ENCODE data around the gene LAPTM5.
A peak's percentile ranks its signal among the peaks of the same experiment; 100 is the strongest.

LAPTM5 gene

DNA sequence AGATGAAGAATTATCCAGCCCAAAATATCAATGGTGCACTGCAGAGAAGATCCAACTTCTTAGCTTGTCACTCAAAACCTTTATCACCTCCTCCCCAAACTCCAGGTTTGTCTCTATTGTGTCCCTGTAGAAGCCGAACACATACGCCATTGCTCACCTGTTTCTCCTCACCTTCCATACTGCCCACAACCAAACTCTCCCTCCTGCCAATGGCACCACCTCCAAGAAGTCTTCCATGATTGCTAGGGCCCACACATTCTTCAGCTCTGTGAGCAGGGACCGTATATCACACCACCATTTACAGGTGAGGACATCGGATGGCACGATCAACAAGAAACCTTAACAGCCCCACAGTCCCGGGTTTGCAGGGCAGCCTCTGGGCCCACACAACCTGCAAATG is 2.2 kb downstream of the LAPTM5 start:
- DNase-seq = no peak

DNA sequence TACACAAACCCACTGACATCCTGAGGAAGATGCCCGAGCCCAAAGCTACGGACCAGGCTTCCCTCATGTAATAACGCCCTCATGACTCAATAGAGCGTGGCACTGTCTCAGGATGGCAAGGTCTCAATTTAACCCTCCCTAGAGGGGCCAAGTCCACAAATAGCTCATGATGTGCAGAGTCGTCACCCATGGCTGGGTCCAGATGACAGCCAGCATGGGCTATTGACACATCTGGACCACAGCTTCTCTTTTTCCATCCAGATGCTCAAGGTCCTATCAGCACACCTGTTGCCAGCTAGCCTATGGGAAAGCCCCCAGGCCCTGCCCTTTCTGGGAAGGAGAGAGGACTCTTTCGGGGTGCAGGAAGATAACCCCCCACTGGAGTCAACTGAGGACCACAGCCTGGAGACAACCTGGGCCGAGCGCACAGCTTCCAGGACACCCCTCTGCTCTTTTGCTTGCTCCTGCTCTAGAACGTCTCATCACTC is 2.8 kb downstream of the LAPTM5 start:
- DNase-seq = no peak

DNA sequence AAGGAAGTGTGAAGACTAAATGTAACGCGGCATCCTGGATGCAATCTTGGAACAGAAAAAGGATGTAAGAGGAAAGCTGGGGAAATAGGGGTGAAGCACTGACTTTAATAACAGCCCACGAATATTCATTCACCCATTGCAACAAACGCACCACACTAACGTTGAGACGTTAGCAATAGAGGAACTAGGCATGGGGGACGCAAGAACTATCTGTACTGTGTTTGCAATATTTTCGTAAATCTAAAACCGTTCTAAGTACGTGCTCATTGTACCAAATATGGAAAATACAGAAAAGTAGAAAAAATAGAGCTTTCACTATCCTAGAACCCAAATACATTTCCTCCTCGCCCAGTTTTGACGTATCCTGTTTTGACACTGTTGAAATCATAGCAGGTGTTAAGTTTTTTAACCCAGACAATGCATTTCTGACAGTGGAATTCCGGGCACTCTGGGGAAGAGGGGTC is 3.9 kb downstream of the LAPTM5 start:
- no peak for DNase-seq

DNA sequence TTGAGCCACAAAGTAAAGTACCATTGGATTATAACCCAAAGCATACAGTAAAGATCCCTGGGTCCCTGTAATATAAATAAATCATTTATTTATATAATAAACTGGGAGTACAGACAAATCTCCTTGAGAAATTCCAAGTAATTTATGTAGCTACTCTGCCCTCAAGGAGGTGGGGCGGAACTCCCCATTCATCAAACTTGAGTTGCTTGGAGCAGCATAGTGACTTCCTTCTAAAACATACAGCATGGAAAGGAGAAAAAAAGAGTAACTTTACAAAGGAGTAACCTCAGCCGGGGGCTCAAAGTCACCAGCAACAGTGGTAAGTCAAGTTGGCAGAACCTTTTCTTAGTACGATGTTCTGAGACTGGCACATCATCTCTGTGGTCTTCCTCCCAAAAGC is 4.5 kb downstream of the LAPTM5 start:
- DNase-seq = no peak

DNA sequence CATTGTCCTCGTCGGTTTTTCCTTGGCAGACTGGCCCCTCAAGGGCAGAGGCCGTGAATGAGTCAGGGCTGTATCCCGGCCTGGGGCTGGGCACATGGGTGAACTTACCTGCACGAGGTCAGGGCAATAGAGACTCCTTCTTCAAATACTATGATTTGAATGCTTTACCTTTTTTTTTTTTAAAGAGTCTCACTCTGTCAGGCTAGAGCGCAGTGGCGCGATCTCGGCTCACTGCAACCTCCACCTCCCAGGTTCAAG is 5.0 kb downstream of the LAPTM5 start:
- no peak for DNase-seq

DNA sequence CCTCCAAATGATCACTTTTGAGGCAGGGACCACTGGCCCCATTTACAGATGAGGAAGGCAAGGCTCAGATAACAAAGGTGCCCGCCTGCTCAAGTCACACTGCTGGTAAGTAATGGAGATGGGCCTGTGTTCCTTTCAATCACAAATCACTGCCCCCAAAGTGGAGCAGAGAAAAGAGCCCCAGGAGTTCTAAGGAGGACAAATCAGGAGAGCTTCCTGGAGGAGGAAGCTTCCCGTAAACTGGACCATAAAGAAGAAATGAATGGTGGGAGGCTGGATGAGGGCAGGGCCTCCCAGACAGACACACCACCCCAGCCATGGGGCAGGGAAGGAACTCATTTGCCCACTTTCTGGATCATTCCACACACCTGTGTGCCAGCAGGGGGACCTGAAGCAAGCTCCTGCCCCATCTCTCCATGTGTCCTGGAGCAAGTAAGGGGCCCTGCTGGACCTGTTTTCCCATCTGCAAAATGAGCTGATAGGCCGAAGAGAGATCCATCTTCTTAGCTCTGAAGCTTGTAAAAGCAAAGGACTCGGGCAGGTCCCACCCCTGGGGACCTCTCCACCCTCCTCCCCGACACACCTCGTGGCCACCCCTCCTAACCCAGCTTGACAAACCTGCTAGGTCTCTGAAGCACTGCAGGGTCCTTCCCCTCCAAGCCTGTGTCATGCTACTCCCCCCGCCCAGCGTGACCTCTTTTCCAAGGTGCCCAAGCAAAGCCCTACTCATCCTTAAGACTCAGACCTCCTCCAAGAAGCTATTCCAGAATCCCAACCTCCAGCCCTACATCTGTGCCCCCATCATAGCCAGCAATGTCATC is 5.5 kb downstream of the LAPTM5 start:
- no peak for DNase-seq

DNA sequence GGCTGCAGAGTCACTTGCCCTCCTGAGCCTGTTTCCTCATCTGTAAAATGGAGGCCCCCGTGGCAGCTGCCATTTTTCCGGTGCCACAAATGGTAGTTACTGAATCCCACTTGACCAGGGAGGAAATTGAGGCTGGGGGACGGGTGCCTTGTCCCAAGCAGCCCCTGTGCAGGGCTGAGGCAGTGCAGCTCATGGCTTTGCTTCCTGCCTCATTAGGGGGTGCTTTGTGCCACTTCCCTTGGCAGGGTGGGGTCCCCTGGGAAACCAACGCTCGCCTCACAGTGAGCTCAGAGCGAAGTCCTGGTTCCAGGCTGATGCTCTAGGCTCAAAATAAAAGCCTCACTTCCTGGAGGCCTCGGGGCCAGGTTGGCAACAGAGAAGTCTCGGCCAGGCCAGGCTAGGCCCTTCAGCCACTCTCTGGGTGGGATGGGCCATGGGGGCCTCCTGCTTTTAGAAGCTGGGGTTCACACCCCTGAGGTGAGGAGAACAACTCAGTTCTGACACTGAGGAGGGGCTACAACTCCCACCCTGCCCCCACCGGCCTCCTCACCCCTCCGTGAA is 6.8 kb downstream of the LAPTM5 start:
- DNase-seq = no peak

DNA sequence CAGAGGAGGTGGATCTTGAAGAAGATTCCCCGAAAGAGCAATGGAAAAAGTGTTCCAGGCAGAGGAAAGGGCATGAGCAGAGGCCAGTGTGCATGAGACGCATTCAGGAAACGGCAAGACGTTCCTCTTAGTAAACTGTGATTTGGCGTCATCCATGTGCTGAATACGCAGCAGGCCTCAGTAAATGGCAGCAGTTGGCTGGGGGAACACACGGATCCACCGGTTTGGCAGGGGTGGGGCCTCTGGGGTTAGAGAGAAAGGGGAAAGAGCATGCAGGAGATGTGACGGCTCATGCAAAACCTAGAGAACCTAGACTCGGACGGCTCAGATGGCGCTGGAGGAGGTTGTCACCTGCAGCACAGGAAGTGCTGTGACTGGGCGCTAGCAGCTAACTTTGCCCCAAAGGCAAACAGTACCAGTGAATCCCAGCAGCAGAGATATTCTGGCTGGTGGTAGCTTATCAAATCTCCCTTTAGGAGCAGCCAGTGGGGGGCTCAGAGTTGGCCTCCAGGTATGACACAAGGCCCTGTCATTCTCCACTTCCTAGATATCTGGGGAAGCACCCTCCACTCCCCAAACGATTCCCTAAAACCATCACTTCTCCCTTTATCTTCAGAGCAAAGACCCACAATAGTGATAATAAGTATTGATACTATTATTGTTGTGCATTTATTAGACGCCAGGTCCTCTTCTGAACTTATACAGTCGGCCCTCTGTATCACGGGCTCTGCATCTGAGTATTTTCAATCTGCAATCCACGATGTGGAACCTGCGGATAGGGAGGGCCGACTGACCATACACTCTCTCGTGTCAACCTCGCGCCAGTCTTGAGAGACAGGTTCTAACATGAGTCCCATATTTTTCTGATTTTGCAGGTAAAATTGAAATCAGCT is 7.6 kb downstream of the LAPTM5 start:
- peak; percentile 63 for DNase-seq

DNA sequence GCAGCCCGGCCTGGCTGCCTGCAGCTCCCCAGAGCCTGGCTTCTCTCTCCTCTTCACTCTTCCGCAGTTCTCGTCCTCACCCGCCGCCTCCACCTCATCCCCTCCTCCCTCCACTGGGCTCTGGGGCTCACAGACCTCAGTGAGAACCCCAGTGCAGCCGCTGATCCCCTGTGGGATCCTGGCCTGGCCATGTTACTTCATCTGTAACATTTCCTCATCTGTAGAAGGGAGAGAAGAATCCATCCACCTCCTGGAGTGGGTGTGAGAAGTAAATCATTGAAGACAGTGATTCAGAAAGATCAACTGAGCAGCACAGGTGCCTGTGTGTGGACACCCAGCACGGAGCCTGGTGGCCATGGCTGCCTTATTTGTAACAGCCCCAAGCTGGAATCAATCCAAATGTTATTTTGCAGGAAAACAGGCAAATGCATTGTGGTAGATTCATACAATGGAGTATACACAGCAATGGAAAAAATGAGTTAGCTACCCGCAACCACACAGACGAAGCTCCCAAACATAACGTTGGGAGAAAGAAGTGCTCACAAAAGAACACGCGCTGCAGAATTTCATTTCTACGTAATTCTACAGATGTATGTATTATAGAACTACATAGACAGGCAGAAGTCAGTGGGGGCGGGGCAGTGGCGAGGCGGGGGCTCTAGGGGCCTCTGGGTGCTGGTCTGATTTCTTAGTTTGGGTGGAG is 8.7 kb downstream of the LAPTM5 start:
- peak; percentile 44 for DNase-seq

DNA sequence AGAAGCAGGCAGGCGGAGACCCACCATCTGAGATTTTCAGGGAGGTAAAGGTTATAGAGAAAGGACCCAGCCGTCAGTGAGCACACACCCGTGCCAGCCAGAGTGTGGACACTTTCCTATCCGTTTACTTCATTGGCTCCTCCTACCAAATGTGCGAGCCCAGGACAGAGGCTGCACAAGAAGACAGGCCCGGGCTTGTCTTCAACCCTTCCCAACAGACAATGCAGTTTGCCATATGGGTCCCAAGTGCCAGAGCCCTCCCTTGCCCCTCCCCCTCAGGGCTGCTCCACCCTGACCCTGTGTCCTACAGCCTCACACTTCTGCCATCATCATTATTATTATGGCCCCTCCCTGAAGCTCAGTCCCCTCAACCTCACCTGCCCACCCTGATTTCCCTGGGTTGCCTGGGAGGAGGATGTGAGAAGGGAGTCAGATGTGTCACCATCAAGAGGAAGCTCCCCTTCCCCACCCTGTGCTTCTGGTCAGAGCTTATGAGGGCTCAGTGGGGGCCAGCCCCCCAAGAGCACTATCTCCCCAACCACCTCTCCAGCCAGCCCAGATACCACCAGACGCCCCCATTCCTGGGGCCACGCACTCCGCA is 9.4 kb downstream of the LAPTM5 start:
- DNase-seq = no peak

DNA sequence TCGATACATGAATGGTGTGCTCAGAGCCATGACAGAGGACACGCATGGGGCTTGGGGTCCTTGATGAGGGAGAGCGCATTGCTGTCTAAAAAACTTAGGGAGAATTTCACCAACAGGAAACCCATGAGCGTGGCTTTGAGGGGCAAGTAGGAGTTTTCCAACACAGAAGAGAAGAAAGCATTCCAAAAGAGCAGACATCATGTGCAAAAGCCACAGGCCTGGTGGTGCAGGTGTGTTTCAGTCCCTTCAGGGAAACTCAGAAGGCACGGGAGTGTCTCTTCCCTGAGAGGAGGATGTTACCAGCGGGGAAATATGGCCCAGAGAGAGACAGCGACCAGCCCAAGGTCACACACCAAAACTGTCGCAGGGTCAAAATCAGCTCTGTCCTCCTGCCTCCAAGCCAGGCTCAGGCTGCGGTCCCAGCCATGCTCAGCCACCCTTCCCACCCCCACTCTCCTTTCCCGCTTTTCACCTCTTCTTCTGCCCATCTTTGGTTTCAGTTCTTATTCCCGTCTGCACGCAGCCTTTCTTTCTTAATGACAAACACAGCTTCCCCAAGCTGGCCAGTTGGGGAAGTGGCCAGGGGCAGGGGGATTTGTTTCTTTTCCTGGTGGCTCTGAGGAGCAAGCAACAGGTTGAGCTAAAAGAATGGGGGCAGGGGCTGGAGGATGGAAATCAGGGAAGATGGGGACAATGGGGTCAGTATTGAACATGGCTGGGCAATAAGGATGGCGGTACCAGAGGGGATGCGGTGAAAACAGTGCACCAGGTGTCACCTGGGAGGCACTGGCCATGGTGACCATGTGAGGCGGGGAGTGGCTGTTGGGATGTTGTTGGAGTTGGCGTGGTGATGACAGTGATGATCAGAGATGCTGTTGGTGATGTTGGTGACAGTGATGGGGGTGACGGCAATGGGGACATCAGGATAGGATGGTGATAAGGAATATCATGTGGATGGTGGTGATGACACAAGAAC is 10.3 kb downstream of the LAPTM5 start:
- no peak for DNase-seq

DNA sequence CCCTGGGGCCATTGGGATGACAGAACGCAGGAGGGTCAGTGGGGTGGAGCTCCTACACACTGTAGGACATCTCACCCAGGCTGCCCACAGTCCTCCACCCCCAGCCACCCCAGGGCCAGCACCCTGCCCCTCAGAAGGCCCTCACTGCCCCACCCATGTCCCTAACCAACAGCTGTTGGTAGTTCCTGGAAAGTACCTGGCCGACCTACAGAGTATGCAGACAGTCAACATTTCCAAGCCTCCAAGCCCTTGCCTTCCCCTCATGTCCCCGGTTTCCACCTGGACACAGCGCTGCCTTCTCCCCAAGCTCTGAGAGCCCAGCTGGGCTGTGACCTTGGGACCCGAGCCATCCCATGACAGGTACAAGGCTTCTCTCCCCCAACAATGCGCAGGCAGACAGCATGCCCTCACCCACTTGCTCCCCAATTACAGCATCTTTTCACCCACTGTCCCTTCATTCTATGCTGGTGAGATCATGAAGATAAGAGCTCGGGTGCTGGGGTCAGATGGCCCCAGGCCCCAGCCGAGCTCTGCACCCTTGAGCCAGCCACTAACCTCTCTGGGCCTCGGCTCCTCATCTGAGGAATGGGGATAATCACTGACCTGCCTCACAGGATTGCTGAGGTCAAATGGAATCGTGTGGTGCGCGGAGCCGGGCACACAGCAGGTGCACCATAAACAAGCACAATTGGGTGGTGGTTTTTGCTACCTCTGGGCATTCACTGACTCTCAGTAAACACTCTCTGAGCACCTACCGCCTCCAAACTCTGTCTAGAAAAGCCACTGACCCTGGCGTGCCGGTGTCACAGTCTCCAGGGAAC is 11.2 kb downstream of the LAPTM5 start:
- no peak for DNase-seq

DNA sequence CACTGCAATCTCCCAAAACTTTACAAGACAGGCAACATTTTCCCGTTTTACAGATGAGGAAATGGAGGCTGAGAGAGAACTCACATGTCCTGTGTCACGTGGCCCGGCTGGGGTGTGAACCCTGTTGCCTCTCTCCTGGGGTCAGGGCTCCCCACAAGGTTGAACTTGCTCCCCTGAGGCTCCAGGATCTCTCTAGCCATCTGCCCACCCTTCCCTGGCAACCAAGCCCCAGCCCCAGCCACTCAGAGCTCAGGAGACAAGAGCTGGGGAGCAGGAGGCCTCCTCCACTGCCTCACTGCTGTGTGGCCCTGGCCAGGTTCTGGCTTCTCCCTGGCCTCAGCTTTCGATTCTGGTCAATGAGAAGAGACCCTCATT is 11.8 kb downstream of the LAPTM5 start:
- DNase-seq = no peak

DNA sequence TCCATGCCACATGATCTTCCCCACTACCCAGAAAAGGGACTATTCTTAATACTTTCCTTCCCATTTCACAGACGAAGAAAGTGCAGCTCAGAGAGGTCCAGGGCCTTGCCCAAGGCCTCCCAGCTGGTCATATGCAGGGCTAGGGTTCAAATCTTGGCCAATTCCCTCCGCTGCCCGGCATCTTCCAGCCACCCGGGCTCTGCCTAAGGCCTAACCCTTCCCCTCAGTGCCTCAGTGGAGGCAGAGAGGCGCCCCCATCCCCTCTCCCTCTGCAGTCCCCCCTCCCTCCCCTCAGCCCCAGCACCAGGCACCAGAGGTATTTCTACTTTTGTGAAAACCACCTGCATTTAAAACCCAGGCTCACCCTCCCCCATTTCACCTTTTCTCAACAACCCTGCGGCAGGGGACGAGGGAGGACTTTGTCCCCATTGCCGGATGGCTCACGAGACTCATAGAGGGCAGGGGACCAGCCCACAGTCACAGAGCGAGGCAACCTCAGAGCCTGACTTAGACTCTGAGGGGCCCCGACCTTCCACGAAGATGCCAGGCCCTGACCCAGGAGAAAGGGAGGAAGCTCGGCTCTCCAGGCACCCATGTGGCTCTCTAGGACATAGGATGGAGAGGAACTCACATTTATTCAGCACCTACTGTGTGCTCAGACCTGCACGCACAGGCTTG is 12.3 kb downstream of the LAPTM5 start:
- no peak for DNase-seq

DNA sequence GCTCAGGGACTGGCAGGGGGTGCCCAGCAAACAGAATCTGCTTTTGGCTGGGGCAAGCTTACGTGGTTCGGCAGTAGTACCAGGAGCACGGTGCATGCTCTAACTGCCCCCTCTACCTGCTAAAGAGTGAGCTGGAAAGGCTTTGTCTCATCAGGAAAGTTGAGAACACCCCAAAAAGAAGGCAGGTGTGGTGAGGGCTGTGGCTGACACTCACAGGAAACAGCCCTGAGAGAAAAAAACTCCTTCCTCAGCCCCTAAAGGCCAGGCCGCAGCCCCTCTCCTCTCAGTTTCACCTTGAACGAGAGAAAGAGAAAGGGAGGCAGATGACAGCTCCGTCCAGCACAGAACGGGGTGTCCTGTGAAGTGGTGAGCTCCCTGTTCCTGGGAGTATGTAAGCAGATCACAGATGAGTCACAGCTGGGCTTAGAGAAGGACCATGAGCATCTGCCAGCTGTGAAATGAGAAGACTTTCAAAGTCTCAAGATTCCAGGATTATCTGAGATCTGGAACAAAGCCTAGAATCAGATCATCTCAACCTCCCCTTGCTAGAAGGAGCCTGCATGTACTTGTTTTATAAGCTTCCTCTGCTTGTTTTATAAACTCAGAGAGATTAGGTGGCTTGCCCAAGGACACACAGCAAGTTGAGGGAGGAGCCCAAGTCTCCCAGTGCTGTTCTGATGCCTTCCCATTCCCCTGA is 13.4 kb downstream of the LAPTM5 start:
- DNase-seq = no peak

DNA sequence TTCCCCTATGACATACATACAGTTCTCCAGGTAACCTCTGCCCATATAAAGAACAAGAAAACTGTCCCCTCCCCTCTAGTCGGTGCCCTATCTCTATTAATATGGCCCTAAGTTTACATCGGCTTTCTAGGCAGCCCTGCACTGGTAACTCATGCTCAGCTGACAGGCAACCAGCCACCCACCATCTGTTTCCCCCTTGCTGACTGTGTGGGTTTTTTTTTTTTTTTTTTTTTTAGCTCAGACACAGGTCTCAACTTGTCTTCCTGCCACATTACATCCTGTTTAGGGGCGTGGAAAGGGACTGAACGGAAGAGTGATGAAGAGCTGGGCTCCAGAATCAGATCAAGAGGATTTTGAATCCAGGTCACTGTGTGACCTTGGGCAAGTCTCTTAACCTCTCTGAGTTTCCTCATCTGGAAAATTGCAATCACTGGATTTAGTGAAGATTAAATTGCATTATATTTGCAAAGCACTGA is 14.0 kb downstream of the LAPTM5 start:
- DNase-seq = peak; percentile 60

DNA sequence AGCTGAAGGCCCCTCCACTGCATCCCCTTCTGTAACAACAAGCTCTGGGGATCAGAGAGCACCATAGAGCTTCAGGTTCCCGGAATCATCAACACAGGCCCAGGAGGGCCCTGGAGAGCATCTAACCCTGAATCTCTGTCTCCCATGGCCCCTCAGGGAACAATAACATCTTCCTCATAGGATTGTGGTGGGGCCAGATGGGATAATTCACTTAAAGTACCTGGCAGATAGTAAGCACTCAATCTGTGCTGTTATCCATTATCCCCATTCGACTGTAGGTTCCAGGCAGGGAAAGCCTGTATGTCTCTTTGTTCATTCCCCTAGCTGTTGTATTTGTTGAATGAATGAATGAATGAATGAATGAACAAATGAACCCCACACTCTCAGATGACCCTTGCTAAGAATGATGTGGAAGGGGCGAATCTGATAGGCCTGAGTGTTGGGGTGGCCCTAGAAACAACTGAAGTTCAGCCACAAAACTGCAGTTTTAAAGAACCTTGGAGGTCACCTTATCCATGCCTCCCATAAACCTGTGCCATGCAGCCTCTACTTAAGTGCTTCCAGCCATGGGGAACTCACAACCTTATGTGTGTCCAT is 14.5 kb downstream of the LAPTM5 start:
- DNase-seq = no peak

DNA sequence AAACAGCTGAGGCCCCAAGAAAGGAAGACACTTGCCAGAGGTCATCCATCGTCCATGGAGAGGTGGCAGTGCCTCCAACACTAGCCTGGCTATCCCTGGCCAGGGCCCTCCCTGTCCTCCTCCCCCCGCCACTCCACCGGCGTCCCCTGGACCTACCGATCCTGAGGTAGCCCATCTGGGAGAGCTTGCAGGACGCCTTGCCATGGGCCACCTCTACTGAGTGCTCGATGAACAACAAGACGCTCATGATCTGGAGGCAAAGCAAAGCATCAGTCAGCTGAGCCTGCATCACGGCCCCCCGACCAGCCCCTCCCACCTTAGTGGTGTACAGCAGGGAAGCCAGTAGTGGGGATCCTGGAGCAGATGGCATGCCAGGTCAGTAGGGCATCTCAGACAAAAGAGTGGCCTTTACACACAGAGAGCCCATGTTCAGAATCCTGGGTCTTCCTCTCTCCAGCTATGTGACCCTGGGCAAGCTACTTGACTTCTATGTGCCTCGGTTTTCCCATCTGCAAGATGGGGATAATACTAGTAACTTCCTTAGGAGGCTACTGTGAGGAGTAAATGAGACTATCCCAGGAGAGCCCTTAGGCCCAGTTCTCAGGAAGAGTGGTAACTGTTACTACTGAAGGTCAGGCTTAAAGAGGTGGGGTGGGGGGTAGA is 15.1 kb downstream of the LAPTM5 start:
- DNase-seq = no peak
